Activated CD4-positive, alpha-beta T cell treated with anti-CD3 and anti-CD28 coated beads, Interleukin-2, amount 50 U/mL, for 24 hours (primary cell): Measurements from ENCODE around the gene NDST3.

ENCODE experiments used
- DNase-seq, 2 donors: peaks; one replicate each; pipeline ENCODE4 v3.0.0-alpha.2; 2020; ENCODE audit warnings: low read depth in 1 of 2, low spot score in 1 of 2

Gene NDST3

GRCh38 chr4:118077767-118078105 lies 43.5 kb downstream of the NDST3 start:
- DNase-seq = no peak

GRCh38 chr4:118081434-118081833 lies 47.1 kb downstream of the NDST3 start:
- DNase-seq = no peak

DNA sequence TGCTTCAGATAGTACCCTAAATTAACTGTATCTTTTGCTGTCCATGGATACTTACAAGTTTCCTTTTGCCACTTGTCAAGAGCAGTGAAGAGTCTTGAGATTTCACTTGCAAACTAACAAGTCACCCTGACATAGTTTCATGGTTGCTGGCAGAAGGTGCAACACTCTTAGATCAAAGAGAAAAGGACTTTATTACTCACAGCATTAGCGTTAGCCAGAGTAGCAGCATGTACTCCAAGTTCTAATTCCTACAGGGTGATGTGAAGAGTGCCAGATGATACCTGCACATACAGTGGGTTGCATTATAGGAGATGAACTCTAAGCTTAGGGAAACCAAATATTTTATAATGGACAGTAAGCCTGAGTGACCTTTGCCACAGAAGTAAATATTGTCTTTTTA lies 47.9 kb downstream of the NDST3 start:
- DNase-seq = no peak

DNA sequence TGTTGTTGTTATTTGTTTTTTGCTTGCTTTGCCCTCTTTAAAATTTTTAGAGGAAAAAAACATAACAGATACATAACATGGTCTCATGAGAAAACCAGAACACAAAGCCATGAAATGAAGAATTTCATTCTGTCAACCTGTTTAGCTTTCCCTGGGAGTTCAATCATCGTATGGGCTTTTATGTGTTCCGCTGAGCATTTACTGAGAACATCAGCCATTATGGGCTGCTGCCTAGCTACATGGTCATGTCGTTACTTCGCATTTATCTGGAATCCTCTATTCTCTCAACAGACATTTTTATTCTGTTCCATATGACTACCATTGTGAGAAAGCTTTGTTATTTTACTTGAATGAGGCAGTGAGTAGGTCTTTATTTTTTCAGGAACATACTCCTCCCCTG lies 51.4 kb downstream of the NDST3 start:
- no peak for DNase-seq

GRCh38 chr4:118086344-118086743 lies 52.1 kb downstream of the NDST3 start:
- no peak for DNase-seq

DNA sequence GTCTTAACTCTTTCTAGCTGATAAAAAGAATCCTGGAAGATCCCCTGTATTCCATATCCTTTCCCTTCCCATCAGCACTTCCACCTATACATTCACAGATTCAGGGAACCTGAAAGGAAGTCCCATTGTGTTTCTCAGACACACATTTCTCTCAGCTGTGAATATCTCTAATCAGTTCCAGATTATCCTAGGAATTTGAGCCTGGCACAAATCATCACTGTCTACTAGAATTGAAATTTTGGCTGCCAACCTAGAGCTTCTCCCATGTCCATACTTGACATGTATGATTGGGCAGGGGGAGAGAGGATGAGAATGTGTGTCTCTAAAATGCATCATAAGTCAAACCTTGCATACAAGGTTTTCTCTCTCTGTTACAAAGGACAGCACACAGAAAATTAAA lies 53.1 kb downstream of the NDST3 start:
- no peak for DNase-seq

GRCh38 chr4:118099106-118099505 lies 64.8 kb downstream of the NDST3 start:
- DNase-seq = no peak

DNA sequence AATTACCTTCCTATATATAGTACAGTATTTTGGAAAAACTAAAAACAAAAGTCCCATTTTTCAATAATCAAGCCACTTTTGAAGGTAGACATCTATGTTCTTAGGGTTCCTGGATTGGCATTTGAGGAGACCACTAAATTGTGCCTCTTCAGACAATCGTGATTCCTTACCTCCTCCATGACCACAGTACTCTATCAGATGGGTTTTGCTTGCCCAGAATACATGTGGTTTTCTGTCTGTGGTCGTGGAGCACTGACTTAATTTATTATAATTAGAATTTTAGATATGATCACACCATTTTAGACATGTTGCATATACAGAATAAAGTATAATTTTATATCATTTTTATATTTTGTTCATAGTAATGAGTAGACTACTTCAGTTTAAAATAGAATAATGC lies 67.9 kb downstream of the NDST3 start:
- no peak for DNase-seq

GRCh38 chr4:118112117-118113046 lies 78.1 kb downstream of the NDST3 start:
- no peak for DNase-seq

DNA sequence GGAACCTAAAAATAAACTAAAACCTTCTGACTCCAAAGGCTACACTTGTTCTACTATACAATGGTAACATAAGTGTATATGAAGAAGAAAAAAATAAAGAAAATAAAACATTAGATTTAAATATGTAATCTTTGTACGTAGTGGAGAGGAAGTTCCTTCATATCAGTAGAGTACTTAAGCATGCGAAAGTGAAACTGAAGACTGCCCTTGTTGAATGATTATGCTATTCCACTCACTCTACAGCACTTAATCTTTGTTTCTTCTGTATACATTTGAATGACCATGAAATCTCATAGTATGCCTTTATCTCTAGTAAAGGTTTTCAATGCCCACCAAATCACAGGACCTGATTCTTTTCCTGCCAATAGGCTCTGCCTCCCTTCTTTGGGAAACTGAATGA lies 78.9 kb downstream of the NDST3 start:
- DNase-seq = no peak

GRCh38 chr4:118114720-118115119 lies 80.4 kb downstream of the NDST3 start:
- no peak for DNase-seq

DNA sequence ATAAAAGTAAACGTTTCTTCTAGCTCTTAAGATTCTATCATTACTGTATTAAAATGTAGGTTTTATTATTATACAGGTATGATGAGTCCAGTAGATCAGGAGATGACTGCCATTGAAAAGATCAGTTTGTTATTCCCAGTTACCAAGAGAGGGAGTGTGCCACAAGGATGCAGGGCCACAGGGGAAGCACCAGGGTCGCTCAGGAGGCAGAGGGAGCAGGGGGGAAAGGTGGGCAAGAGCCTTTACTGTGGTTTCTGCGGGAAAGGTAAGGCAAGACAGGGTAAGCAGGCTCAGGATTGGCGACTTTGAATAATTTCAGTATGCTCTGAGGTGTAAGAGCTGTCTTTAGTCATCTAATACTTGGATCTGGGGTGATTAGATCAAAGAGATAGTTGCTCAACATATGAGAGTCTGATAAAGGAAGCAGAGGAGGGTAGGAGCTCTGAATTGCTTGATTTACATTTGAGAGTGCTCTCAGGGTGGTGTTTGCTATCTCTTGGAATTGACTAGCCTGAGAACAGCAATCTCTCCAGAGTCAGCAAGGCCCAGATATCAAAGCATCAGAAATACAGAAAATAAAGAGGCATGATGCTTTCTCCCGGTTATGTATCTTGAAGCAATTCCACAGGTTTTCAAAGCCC lies 86.0 kb downstream of the NDST3 start:
- no peak for DNase-seq

GRCh38 chr4:118124997-118125396 lies 90.7 kb downstream of the NDST3 start:
- no peak for DNase-seq

DNA sequence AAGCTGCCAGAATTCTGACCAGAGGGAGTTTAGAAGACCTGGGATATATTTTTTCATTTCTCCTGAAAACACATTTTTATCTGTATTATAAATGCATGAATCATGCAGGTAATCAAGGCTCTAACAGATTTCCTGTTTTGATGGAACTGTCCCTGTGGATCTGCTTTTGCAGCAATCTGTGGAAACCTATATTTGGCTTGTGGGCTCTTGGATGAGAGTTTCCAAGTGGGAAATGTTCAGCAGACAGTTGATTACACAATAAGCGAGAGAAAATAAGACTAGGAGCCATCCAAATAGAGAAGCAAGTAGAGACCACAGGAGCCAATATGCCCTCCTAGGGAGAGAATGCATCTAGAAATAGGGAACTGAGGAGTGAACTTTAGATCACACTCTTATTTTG lies 105.0 kb downstream of the NDST3 start:
- DNase-seq = no peak

DNA sequence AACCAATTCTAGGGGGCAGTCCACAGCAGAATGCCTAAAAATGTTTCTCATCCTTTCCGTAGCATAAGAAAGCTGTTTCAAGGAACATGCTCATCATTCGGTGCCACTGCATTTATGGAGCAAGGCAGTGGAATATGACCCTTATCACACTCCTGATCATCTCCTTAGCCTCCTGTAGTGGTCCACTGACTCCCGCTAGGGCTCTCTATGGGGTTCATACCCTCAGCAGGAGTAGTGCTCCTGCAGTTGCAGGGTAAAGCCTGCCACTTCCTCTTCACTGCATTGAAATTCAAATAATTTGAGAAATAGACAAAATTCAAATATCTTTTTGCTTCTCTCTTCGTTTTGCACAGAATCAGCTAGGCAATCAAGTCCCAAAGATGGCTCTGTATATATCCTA lies 107.0 kb downstream of the NDST3 start:
- no peak for DNase-seq

DNA sequence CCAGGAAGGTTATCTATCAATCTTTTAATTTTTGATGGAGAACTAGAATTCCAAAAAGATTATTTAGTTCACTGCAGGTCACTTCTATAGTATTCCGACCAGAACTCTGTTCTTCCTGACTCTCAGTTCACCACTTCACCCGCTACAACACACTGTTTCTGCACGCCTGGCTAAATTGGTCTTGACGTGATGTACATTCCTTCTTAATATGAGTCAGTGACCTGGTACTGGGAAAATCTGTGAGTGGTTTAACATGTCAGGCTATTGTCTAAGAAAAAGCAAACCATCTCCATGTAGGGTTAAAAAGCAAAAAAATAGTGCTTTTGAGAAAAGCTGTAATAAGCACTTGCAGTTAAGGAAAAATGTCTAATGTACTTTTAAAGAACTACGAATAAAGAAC lies 120.4 kb downstream of the NDST3 start:
- DNase-seq = no peak

DNA sequence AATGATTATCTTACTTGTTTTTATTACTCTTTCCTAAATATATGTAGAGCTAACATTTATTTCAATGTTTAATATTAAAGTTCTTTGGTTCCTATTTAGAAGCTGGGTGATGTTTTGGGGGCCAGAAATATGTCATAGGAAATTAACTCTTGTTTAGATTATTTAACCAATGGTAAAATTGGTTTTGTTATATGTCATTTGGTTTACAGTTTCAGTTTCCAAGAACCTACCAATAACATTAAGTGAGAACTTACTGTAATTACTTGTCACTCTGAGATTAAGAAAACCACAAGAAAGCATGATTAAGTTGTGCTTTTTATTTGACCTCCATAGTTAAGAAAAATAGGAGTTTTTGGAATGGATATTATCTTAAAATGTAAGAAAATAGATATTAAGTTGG lies 121.2 kb downstream of the NDST3 start:
- DNase-seq = no peak

DNA sequence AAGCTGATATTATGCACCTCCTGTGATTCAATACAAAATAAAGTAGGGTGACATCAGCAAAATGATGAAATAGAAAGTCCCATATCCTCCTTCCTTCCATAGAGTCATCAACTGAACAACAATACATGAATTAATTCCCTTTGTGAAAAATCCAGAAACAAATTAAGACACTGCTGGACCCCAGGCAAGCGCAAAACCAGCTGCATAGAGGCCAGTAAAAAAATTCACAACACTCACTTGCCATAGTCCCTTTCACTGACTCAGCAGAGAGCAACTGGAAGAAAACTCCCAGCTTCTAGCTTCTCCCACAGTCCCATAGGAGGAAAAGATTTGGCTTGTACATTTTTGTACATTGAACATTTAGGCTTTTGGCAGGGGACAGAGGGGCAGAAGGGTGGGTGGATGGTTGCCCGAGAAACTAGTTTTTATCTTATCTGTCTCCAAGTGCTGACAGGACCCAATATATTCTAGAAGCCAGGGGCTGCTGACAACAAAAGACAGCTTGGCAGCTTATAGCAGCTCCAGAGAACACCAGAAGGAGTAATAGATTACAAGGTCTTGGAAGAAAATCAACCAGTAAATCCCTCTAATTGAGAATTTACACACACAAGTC lies 124.6 kb downstream of the NDST3 start:
- no peak for DNase-seq

DNA sequence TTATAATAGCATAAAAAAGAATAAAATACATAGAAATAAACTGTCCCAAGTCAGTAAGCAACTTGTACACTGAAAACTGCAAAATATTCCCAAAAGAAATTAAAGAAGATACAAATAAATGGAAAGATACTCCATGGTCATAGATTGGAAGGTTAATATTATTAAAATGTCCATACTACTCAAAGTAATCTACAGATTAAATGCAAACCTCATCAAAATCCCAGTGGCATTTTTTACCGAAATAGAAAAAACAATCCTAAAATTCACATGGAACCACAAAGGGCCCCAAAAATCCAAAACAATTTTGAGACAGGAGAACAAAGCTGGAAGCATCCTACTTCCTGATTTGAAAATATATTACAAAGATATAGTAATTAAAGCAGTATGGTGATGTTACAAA lies 133.0 kb downstream of the NDST3 start:
- no peak for DNase-seq

DNA sequence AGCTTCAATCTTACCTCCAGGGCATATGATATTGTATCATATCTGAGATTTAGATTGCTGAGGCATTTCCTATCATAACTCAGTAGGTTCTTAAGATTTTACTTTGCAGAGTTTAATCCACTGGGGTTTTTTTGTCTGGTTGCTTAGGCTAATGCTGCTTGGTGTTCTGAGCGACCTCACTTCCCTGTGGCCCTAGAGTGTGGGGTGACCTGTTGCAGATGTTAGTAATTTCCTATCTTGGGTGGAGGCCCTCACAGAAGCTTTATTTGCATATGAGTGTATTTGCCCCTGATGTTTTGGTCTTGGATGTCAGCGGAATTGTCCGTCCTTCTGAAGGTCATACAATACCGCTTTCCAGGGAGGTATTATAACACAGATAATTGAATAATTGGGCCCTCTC lies 137.1 kb downstream of the NDST3 start:
- DNase-seq = no peak

GRCh38 chr4:118173126-118173525 lies 138.8 kb downstream of the NDST3 start:
- DNase-seq = no peak

GRCh38 chr4:118173956-118174725 lies 139.9 kb downstream of the NDST3 start:
- DNase-seq = no peak
